Measurements from ENCODE around the gene CCM2. TPM values are rescaled to one million over a fixed set of nuclear protein-coding genes. Genes with fewer than 3 reads are reported as not detected.

CCM2 gene
- total RNA-seq, 2 donors from 2014 or later = 43.0 to 49.7 TPM

DNA sequence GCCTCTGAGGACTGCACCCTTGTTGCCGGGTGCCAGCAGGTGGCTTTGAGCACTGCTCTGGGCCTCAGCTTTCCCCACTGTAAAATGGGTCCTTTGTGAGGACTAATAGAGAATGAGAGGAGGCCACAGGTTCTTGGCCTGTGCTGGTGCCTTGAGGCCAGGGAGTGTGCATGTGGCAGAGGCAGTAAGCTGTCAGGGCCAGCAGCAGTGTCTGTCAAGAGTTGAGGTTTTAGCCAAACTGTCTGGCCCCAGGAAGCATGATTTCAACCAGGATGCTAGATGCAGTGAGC is 75.3 kb downstream of the CCM2 start:
- no peak for TF ChIP-seq CTCF (IDR thresholded peaks at IDR 0.05)
- DNase-seq (ENCODE audit: low spot score) (no peak), ATAC-seq (ENCODE audit: insufficient number of reproducible peaks, low FRiP score, low read depth) (no peak)
- Histone ChIP-seq H3K4me1 (ENCODE audit: control insufficient read depth in 1 of 2, low read depth in 2 of 2) (no peaks in the 10 kb centered on the region), H3K9me3 (no peaks in the 10 kb centered on the region), H3K4me3 (no peak overlapping the region), H3K27me3 (replicated peaks; ENCODE audit: insufficient read depth) (no peaks in the 10 kb centered on the region), H3K36me3 (peaks cover 36% of the 10 kb centered on the region), H3K27ac (no peak overlapping the region)

- ATAC-seq (ENCODE audit: insufficient number of reproducible peaks, low FRiP score, low read depth) (no peak), DNase-seq (ENCODE audit: low spot score) (no peak)
- TF ChIP-seq CTCF (IDR thresholded peaks at IDR 0.05) = no peak
- H3K9me3 ChIP-seq = no peaks in the 10 kb centered on the region
- no peaks in the 10 kb centered on the region for H3K4me1 ChIP-seq (ENCODE audit: control insufficient read depth in 1 of 2, low read depth in 2 of 2)
- no peaks in the 10 kb centered on the region for H3K27me3 ChIP-seq (replicated peaks; ENCODE audit: insufficient read depth)
- peaks cover 36% of the 10 kb centered on the region for H3K36me3 ChIP-seq
- H3K4me3 ChIP-seq = no peak overlapping the region
- H3K27ac ChIP-seq = no peak overlapping the region
These were observed 76.1 kb downstream of the CCM2 start for GRCh38 chr7:45075871-45076796.

DNA sequence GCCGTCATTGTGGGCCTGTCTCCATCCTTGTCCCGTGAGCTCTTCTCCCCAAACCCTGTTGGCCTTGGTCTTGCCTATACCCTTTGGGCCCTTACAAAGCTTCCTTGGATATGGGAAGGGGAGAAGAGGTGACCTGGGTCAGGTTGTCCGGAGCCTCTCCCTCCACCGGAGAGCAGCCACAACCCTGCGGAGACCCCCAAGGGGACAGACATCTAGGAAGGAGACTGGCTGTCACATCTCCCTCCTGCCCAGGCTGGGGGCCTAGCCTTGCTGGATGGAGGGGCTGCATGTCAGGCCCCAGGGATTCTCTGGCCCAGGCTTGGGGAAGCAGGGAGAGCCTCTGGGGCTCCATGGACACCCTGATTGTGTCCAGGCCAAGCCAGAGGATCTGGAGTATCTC is 76.9 kb downstream of the CCM2 start:
- H3K4me3 ChIP-seq = no peak overlapping the region
- H3K27me3 ChIP-seq (replicated peaks; ENCODE audit: insufficient read depth) = no peaks in the 10 kb centered on the region
- no peak for DNase-seq (ENCODE audit: low spot score)
- no peak overlapping the region for H3K27ac ChIP-seq
- TF ChIP-seq CTCF (IDR thresholded peaks at IDR 0.05) = no peak
- H3K4me1 ChIP-seq (ENCODE audit: control insufficient read depth in 1 of 2, low read depth in 2 of 2) = no peaks in the 10 kb centered on the region
- H3K9me3 ChIP-seq = no peaks in the 10 kb centered on the region
- peaks cover 29% of the 10 kb centered on the region for H3K36me3 ChIP-seq
- no peak for ATAC-seq (ENCODE audit: insufficient number of reproducible peaks, low FRiP score, low read depth)

- Histone ChIP-seq H3K27me3 (replicated peaks; ENCODE audit: insufficient read depth) (no peaks in the 10 kb centered on the region), H3K9me3 (no peaks in the 10 kb centered on the region), H3K4me1 (ENCODE audit: control insufficient read depth in 1 of 2, low read depth in 2 of 2) (no peaks in the 10 kb centered on the region), H3K36me3 (peaks cover 26% of the 10 kb centered on the region), H3K27ac (no peak overlapping the region), H3K4me3 (no peak overlapping the region)
- TF ChIP-seq CTCF (IDR thresholded peaks at IDR 0.05) = no peak
- DNase-seq (ENCODE audit: low spot score) (no peak), ATAC-seq (ENCODE audit: insufficient number of reproducible peaks, low FRiP score, low read depth) (no peak)
These were observed 77.6 kb downstream of the CCM2 start for GRCh38 chr7:45077579-45077978.

DNA sequence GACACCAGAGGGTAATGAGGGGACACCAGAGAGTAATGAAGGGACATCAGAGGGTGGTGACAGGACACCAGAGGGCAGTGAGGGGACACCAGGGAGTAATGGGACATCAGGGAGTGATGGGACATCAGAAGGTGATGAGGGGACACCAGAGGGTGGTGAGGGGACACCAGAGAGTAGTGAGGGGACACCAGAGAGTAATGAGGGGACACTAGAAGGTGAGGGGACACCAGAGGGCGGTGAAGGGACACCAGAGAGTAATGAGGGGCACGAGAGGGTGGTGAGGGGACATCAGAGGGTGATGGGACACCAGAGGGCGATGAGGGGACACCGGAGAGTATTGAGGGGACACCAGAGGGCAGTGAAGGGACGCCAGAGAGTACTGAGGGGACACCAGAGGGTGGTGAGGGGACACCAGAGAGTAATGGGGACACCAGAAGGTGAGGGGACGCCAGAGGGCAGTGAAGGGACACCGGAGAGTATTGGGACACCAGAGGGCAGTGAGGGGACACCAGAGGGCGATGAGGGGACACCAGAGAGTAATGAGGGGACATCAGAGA is 78.2 kb downstream of the CCM2 start:
- Histone ChIP-seq H3K27ac (no peak overlapping the region), H3K36me3 (peaks cover 24% of the 10 kb centered on the region), H3K4me1 (ENCODE audit: control insufficient read depth in 1 of 2, low read depth in 2 of 2) (no peaks in the 10 kb centered on the region), H3K27me3 (replicated peaks; ENCODE audit: insufficient read depth) (no peaks in the 10 kb centered on the region), H3K4me3 (no peak overlapping the region), H3K9me3 (no peaks in the 10 kb centered on the region)
- no peak for ATAC-seq (ENCODE audit: insufficient number of reproducible peaks, low FRiP score, low read depth)
- TF ChIP-seq CTCF (IDR thresholded peaks at IDR 0.05) = no peak
- no peak for DNase-seq (ENCODE audit: low spot score)

Data from thoracic aorta (tissue), 2 donors.